Posterior vena cava (tissue), 2 donors: ENCODE results near the gene ATP6V1F. TPM values are rescaled to one million over a fixed set of nuclear protein-coding genes. Genes with fewer than 3 reads are reported as not detected.

ENCODE experiments used
- DNase-seq: peaks from one replicate; pipeline ENCODE4 v3.0.0-alpha.2; 2020; ENCODE audit warnings: low spot score
- intact Hi-C, 2 donors: fragments of 100-400 bp; cut with DNase I; formaldehyde crosslinking; loops; one replicate each; pipeline versions ENCODE4 v1.14.1 to v1.14.2; 2022 to 2023
- total RNA-seq, 2 donors: library from RNA; stranded (reverse); fragmentation: NEBNext Ultra II Directional; extraction: Animal tissue kit (Norgen Biotek cat#: 25700); gene quantifications; one replicate each; pipeline ENCODE4 v1.2.1, GENCODE V29; 2021
- donor health status: DM: yes; HTN: yes; CAD: no.
- donor health status: DM: yes; HTN: yes; CAD: no.

Gene ATP6V1F
- total RNA-seq, 2 donors from 2014 or later: 106 to 115 TPM

DNA sequence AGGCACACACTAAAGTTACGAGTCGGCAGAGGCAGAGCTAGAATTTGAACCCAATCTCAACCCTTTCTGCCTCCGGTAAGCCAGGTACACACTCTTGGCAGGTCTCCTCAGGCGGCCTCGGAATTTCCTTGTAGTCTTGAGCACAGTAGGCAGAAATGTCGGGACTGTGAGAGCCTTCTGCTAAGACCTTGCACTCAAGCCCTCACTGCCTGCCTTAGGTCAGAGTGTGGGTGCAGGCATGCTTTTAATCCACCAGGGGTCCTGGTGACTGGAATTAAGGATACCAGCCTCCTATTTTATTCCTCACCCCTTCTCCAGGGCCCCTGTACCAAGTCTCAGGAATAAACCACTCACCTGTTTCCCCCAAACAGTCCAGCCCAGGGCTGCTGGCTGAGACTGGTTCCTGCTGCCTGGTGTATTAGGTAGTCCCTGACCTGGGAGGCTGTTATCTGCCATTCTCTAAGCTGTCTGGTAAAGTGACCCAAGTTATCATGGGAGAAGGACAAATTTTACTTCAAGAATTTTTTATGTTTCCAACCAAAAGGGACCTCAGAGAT is 855 bp downstream of the ATP6V1F start:
- intact Hi-C loops: no loop called here
- no peak for DNase-seq

DNA sequence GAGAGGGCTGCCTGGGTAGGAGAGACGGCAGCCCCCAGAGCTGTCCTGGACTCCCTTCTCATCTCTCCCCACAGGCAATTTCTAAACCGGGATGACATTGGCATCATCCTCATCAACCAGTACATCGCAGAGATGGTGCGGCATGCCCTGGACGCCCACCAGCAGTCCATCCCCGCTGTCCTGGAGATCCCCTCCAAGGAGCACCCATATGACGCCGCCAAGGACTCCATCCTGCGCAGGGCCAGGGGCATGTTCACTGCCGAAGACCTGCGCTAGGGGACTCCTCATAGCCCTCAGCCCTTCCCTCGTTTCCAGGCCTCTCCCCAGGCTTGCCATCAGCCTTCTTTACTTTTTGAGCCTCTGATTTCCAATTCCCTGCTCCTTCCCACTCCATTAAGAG is 2.6 kb downstream of the ATP6V1F start:
- no peak for DNase-seq
- intact Hi-C loops: no loop called here

DNA sequence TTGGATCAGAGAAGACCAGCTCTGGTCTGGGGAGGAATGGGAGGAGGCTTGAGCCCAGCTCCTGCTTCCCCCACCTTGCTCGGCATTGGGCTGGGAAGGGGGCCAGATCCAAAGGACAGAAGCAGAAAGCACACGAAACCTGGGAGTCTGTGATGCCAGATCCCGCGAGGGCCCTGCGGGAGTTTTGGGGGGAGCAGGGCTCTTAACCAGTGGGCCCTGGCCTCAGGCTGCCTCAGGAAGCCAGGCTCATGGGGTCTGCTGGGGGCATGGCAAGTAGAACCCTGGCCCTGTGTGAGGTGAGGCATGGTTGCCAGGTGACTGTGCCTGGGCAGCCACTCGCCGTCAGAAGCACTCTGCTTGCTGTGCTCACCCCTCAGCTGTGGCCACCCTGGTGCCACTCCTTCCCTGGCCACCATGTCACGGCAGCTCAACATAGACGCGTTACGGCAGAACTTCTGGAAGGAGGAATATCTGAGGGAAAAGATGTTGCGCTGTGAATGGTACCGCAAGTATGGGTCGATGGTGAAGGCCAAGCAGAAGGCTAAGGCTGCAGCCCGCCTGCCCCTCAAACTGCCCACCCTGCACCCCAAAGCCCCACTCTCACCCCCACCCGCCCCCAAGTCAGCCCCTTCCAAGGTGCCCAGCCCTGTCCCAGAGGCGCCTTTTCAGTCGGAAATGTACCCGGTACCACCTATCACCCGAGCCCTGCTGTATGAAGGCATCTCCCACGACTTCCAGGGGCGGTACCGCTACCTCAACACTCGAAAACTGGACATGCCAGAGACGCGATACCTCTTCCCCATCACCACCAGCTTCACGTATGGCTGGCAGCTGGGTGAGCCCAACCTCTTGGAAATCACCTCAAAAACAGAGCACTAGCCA is 3.6 kb downstream of the ATP6V1F start:
- intact Hi-C loops: no loop called here
- no peak for DNase-seq

DNA sequence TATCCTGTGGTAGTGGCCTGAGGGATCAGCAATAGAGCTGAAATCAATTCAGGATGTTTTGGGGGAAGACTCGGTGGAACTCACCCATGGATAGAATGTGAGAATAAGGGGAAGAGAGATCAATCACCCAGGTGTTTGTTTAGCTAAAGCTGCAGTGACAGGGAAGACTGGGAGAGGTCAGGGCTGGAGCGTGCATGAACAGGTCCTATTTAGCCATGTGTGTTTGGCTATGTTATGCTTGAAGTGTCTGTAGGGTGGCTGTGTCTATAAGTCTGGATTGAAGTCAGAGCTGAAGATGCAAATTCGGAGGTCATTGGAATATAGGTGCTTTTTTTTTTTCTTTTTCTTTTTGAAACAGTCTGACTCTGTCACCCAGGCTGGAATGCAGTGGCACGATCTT is 4.6 kb downstream of the ATP6V1F start:
- DNase-seq: no peak
- intact Hi-C loops: no loop called here

DNA sequence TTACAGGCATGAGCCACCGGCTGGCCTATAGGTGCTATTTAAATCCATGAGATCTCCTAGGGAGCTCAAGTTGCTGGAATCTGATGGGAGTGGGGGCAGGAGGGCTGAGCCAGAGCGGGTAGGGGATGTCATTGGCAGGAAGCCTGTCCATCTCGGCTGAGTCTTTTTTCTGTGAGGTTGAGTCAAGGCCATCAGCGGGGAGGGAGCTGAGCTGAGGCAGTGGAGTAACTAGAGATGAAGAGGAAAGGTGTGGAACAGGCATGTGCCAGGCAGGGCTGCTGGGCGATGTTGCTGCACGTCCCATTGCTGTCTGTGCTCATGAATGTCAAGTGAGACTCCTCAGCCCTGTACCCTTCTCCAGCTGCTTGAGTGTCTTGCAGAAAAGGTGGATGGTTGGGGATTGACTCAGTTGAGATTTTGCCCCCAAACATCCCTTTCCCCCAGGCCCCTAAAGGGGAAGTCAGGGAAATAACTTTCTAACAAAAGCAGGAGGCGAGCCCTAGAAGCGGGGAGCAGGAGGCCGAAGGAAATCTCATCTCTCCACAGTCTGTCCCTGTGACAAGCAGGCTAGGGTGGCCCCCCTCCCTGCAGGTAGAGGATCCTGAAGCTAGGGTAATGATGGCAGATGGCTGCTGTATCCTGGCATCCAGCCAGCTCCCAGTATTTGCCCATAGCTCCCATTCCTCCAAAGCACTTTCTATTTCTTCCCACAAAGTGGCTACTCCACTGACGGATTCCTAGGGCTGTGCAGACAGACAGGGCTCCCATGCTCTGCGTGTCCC is 5.4 kb downstream of the ATP6V1F start:
- DNase-seq: no peak
- intact Hi-C loops: no loop called here

DNA sequence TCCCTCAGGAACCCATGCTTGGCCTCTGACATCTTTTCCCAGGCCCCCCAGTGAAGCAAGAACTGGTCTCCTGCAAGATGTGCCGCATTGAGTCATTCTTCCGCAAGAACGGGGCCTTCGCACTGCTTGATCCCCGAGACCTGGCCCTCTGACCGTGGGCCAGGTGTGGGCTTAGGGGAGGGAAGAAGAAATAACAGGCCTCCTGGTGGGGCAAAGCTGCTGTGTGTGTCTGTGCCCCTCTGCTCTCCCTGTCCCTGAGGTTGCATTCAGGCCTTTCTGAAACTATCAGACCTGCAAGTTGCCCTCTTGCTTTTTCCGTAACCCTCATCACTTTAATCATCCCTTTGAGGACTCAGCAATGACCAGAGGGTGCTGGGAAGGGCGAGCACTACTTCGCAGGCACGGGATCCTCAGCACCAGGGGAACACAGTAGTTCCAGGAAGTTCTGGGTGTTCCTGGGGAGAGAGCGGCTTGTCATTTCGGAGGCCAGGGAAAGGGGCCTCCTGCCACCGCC is 6.0 kb downstream of the ATP6V1F start:
- intact Hi-C loops: no loop called here
- no peak for DNase-seq

DNA sequence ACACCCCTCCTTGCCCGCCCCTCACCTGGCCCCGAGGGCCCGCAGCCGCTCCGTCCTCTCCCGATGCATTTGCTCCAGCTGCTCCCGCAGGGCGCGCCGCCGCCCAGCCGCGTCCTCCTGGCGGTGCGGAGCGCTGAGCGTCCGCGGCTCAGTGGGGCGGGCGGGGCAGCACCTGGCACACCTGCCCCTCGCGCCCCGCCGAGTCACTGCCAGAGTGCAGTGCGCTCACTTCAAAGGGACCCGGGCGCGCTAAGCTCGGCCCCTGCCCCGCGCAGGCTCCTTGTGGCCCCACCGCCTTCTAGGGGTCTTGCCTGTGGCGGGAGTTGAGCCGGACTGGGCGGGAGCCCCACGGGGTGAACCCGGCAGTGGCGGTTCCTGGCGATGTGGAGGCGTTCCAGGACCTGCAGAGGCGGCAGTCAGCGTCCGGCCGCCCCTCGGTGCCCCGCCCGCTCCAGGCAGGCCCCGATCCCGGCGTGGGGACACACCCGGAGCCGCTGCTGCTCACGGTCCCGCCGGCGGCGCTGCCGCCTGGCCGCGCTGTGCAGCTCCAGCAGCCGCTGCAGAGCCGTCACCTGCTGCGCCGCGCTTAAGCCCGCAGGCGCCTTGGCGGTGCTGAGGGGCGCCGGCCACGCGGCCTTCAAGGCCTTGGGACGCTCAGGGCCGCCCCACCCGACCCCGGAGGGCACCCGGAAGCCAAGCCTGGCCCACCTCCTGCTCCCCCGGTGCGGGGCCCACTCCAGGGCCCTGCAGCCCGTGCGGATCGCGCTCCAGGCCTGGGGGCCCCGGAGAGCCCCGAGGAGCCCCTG is 6.7 kb downstream of the ATP6V1F start:
- DNase-seq: no peak
- intact Hi-C loops: no loop called here

DNA sequence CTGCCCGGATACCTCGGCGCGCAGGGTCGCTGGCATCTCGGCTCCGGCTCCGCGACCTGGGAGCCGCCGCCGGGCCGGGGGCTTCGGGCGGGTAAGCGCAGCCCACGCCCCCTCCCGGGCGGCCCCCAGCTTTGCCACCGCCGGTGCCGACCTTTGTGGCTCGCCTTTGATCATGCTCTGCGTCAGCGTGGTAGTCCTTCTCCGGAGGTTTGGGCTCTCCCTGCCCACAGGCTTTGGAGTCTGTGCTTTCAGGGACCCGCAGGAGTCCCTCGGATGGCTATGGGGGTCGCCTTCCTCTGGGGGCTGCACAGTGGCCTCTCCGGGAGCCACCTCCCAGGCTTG is 7.3 kb downstream of the ATP6V1F start:
- intact Hi-C loops: no loop called here
- no peak for DNase-seq

DNA sequence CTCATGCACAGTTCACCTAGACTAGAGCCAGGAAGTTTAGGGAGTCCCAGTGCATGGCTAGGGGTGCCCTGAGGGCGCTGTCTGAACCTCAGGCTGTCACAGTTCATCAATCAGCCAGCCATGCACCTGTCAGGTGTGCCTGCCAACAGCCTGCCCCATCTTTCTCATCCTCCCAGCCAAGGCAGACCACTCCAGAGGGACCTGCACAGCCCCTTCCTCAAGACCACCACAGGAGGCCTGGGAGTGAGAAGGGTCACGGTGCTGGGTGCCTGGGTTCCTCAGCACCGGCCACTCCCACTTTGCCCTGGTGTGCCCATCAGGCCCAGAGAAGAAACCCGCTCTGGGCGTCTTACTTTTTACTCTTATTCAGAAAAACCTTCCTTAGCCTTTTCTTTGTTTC is 8.4 kb downstream of the ATP6V1F start:
- intact Hi-C loops: no loop called here
- DNase-seq: no peak

DNA sequence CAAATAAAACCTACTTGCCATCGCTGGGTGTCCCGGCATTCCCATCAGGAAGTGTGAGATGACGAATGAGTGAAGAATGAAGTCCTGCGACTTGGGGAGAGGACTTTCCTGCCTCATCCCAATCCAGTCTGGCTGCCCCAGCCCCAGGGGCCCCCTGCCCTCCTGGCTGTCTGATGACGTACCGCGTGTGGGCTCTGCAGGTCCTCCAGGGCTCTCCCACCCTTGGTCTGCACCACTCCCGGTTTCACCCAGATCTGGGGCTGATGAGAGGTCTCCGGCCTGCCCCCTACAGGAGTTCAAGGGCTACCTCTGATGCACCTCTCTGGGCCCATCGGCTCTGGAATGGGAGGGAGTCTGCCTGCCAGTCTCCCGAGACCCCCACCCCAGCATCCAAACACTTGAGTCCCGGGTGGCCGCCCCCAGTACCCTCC is 9.8 kb downstream of the ATP6V1F start:
- intact Hi-C loops: no loop called here
- no peak for DNase-seq

DNA sequence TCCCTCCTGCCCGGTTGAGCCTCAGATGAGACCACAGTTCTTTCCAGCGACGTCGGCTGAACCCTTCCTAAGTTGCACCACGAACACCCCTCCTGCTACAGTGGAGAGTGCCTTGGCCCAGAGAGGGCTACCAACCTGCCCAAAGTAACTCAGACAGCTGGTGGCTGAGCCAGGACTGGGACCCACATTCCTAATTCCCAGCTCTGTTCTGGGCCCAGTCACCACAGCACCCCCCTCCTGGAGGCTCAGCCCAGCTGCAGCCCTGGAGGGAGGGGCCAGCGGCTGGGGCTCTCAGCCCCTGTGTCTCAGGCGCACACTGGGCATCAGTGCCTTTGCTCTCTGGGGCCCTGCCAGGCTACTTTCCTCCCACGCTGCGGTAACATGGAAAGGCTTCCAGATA is 10.6 kb downstream of the ATP6V1F start:
- peak; percentile 60 for DNase-seq
- intact Hi-C loops: no loop called here

DNA sequence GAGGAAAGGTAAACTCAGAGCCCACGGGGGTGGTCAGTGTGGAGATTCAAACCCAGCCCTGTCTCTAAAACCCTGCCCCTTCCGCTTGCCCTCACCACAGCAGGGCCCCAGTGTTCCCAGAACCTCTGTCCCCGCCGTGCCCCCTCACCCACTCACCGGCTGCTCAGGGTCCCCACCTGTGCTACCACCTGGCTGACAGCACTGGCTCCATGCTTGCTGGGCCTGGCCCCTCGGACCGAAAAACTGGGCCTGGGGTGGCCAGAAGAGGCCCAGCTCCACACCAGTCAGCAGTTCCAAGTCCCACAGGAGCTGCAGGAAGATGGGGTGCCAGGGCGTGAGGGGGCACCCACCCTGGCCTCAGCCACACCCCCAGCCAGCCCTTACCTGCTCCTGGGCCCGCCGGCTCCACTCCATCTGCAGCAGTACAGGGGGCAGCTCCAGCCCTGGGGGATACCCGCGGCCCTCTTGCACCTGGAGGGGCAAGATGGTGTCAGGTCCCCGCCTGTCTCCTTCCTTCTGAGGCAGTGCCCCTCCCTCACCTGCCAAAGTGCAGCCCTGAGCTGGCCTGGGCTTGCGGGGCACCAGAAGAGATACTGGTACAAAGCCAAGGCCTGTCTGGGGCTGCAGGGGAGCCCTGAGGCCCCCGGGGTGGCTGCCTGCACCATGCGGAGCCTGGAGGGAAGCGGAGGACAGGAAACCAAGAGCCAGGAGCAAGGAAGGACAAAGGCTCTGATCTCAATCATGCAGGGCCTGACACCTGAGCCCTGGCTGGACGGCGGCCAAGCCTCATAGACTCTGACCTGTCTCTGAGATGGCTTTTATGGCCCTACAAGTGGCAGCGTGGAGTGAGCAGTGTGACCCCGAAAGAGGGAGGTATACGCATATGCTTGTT is 11.7 kb downstream of the ATP6V1F start:
- DNase-seq: peak; percentile 72
- intact Hi-C loops: no loop called here

DNA sequence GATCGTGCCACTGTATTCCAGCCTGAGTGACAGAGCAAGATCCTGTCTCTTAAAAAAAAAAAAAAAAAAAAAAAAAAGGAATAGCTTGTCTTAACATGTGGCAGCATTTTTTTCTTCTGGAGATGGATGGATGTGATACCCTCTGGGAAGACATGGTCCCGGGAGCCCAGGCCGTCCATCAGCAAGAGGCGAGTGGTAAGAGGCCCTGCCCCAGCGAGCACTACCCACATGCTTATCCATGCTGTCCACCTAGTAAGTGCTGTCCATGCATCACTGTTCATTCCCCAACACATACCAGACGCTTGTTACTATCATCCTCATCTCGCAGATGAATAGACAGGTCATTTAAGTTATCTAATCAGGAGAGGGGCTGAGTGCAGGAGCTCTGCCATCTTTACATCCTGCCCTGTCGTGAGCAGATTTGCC is 12.9 kb downstream of the ATP6V1F start:
- DNase-seq: peak; percentile 41
- intact Hi-C loops: no loop called here

DNA sequence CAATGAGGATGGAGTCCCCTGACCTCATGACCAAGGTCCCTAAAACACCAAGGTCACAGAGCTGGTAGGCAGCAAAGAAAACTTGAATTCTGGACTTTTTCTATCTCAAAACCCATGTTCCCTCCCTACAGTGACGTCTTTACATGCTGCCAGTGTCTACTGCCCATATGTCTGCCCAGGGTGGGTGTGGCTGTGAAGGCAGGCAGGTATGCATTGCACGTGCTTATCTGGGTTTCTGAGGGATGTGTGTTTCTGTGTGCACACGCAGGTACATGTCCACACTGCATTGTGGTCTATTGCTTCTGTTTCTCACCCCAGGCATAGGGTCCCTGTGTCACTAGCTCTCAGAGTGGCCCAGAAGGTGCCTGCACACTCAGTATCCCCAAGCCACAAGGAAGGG is 13.5 kb downstream of the ATP6V1F start:
- DNase-seq: peak; percentile 34
- intact Hi-C loops: no loop called here

DNA sequence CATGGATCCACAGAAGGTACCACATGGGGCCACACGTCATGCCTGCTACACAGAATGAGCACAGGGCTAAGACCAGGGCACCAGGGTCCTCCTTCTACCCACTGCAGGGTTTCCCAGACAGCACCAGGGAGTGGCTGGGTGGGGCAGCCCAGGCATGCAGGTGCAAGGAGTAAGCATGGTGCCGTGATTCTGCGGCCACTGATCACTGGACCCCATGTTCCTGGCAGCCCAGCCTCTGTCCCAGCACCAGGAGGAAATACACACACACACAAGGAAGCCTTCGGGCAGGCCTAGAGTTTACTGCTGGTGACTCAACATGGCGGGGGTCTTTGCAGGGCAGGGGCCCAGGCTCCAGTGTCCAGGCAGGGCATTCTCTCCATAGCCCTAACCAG is 13.9 kb downstream of the ATP6V1F start:
- intact Hi-C loops: no loop called here
- DNase-seq: peak; percentile 49

DNA sequence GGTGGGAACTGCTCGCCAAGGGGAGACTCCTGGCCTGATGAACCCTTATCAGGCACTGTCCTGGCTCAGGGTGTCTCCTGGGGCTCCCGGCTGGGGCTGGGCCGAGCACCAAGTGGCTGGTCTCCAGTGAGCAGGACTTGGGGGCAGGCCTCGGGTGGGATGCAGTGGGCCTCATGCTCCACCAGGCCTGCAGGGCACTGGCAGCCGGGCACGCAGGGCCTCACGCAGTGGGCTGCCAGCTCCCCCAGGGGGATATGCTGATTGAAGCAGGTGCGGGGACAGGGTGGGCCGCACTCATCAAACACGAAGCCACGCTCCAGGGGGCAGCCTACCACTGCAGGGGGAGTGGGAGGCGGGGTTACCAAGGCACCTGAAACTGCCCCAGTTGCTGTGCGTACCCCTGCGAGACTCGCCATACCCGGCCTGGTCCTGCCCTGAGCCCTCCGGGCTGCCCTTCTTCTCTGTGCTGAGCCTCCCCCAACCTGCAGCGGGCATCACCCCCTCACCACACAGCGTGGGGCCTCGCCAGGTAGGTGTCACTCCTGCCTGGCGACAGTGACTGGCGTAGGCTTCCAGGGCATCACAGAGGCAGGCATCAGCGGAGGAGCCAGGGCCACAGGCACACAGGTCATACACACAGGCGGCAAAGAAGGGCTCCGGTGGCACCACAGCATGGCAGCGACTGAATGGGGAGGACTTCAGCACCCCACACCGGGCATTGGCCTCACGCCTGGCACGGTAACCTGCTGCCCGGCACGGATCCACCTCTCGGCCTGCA is 14.5 kb downstream of the ATP6V1F start:
- peak; percentile 74 for DNase-seq
- intact Hi-C loops: no loop called here

DNA sequence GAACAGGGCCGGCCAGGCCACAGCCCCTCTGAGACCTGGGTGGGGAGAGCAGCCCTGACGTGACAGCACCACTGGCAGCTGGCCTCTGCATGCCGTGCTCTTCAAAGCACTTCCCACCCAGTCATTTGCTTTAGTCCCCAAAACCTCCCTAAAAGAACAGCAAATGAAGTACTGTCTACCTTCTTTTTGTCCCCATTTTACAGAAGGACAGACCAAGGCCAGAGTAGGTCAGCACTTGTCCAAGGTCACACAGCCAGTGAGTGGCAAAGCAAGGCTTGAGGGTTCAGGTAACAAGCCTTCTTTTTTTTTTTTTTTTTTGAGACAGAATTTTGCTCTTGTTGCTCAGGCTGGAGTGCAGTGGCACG is 15.1 kb downstream of the ATP6V1F start:
- intact Hi-C loops: no loop called here
- peak; percentile 2 for DNase-seq
